HL-60 (cell line): ENCODE measurements around the gene CACNA1I.

Experiments
- CTCF ChIP-seq: IDR thresholded peaks from one replicate; pipeline ENCODE4 v1.5.1; 2011; ENCODE audit warnings: low read length, control low read depth, inconsistent platforms; ENCODE audit not compliant: insufficient read depth
- GABPA ChIP-seq: IDR thresholded peaks from 2 replicates; pipeline ENCODE4 v1.6.1; 2012; ENCODE audit warnings: low read depth
- POLR2AphosphoS5 ChIP-seq: IDR thresholded peaks from 2 replicates; pipeline ENCODE4 v1.6.1; 2012; ENCODE audit warnings: low read depth
- REST ChIP-seq: IDR thresholded peaks from 2 replicates; pipeline ENCODE4 v1.6.1; 2012; ENCODE audit warnings: low read depth; ENCODE audit not compliant: insufficient replicate concordance

DNA sequence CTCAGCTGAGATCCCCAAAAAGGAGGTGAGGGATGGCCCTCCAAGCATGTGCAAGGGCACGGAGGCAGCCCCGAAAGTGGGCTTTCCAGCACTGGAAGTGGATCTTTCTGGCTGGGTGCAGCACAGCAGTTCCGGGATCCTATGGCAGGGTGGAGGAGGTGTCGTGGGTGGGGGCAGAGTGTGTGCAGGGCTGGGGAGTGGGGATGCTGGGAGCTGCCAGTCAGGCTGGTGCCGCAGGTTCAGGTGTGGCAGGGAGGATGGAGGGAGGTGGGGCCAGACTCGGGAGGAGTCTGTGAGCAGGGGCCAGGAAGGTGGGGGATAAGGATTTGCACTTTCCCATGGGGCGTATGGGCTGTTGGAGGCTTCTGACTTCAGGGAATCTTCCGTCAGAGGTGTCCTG lies 60.2 kb downstream of the CACNA1I start:
- TF ChIP-seq POLR2AphosphoS5, result no peak
- no peak for TF ChIP-seq REST
- no peak for TF ChIP-seq CTCF
- no peak for TF ChIP-seq GABPA
